Neural progenitor cell (in vitro differentiated cells): ENCODE data around the gene RBFA. TPM values are rescaled to one million over a fixed set of nuclear protein-coding genes. Genes with fewer than 3 reads are reported as not detected.
A peak's percentile ranks its signal among the peaks of the same experiment; 100 is the strongest.

Source experiments
- DNase-seq: peaks from one replicate; pipeline ENCODE4 v3.0.0-alpha.2; 2016; ENCODE audit warnings: low spot score
- H2AFZ ChIP-seq: fragments of 200-600 bp; sonication (generic); replicated peaks from 2 replicates; pipeline ENCODE4 v1.6.1; 2016; ENCODE audit warnings: antibody characterized with exemption
- H3F3A ChIP-seq: fragments of 200-600 bp; sonication (generic); 2 replicates; pipeline ENCODE4 v1.6.1; 2016; ENCODE audit warnings: antibody characterized with exemption, low read depth
- H3K27ac ChIP-seq: fragments of 200-600 bp; sonication (generic); 2 replicates; pipeline ENCODE4 v1.5.1; 2016; ENCODE audit warnings: mild to moderate bottlenecking
- H3K27me3 ChIP-seq: fragments of 200-600 bp; sonication (generic); 2 replicates; pipeline ENCODE4 v1.6.1; 2016; ENCODE audit warnings: mild to moderate bottlenecking, moderate library complexity
- H3K36me3 ChIP-seq: fragments of 200-600 bp; sonication (generic); 2 replicates; pipeline ENCODE4 v1.5.1; 2016
- H3K4me1 ChIP-seq: fragments of 200-600 bp; sonication (generic); 2 replicates; pipeline ENCODE4 v1.6.1; 2016; ENCODE audit warnings: mixed run types
- H3K4me2 ChIP-seq: fragments of 200-600 bp; sonication (generic); 2 replicates; pipeline ENCODE4 v1.6.1; 2016
- H3K4me3 ChIP-seq: fragments of 200-600 bp; sonication (generic); 2 replicates; pipeline ENCODE4 v1.5.1; 2016
- H3K79me2 ChIP-seq: fragments of 200-600 bp; sonication (generic); 2 replicates; pipeline ENCODE4 v1.6.1; 2016; ENCODE audit warnings: low read depth
- H3K9ac ChIP-seq: fragments of 200-600 bp; sonication (generic); 2 replicates; pipeline ENCODE4 v1.6.1; 2016
- H3K9me3 ChIP-seq: fragments of 200-600 bp; sonication (generic); 2 replicates; pipeline ENCODE4 v1.5.1; 2016; ENCODE audit warnings: low read depth
- H4K20me1 ChIP-seq: fragments of 200-600 bp; sonication (generic); 2 replicates; pipeline ENCODE4 v1.6.1; 2016; ENCODE audit warnings: low read depth
- H3K27ac Mint-ChIP-seq: 3 replicates; pipeline ENCODE4 v1.8.0; 2021; ENCODE audit warnings: mixed read lengths
- H3K27me3 Mint-ChIP-seq: 2 replicates; pipeline ENCODE4 v1.8.0; 2022; ENCODE audit warnings: low read depth, mild to moderate bottlenecking, inconsistent platforms, moderate library complexity, mixed read lengths; ENCODE audit not compliant: insufficient read depth
- H3K36me3 Mint-ChIP-seq: 3 replicates; pipeline ENCODE4 v1.8.0; 2021; ENCODE audit warnings: mixed read lengths
- H3K4me1 Mint-ChIP-seq: 3 replicates; pipeline ENCODE4 v1.8.0; 2021; ENCODE audit warnings: mixed read lengths
- H3K4me3 Mint-ChIP-seq: 3 replicates; pipeline ENCODE4 v1.8.0; 2021; ENCODE audit warnings: mild to moderate bottlenecking, moderate library complexity, mixed read lengths
- H3K9me3 Mint-ChIP-seq: 3 replicates; pipeline ENCODE4 v1.8.0; 2020; ENCODE audit warnings: mixed read lengths
- EZH2 ChIP-seq: fragments of 200-600 bp; sonication (generic); IDR thresholded peaks from 2 replicates; pipeline ENCODE4 v1.6.1; 2017; ENCODE audit warnings: antibody characterized with exemption, mild to moderate bottlenecking, moderate library complexity
- EZH2phosphoT487 ChIP-seq: fragments of 200-600 bp; sonication (generic); IDR thresholded peaks from 2 replicates; pipeline ENCODE4 v1.6.1; 2017; ENCODE audit warnings: antibody characterized with exemption
- total RNA-seq: library from RNA; depleted of rRNA; stranded (reverse); fragments of >200 nt; gene quantifications from 2 replicates; pipeline ENCODE4 v1.2.3, GENCODE V29; 2015; ENCODE audit warnings: low replicate concordance
- TF ChIP-seq, protein P1 (sequence below): fragments of 200-600 bp; sonication (generic); IDR thresholded peaks from 2 replicates; pipeline ENCODE4 v1.5.1; 2017; ENCODE audit warnings: antibody characterized with exemption, mild to moderate bottlenecking

The RBFA gene
- total RNA-seq, 1 donor from 2014 or later: 22.9 TPM

DNA sequence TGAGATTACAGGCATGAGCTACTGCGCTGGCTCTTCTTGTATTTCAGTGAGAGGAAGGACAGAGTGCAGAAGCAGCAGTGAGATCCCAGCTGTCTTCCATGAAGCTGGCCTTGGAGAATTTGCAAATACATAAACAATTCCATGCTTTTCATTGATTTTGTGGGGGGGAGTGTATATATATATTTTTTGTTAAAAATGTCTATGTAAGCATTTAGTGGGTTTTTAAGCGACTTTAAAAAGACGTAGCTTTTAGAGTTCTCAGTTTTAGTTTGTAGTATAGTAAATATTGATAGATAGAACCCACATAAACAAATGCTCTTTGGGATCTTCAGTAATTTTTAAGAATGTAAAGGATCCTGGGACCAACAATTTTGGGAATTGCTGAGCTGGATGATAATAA is 6.3 kb downstream of the RBFA start:
- H3K27ac Mint-ChIP-seq: peak overlapping the region; percentile 57
- H3K4me1 Mint-ChIP-seq: peaks cover 7% of the 10 kb centered on the region
- DNase-seq: no peak

DNA sequence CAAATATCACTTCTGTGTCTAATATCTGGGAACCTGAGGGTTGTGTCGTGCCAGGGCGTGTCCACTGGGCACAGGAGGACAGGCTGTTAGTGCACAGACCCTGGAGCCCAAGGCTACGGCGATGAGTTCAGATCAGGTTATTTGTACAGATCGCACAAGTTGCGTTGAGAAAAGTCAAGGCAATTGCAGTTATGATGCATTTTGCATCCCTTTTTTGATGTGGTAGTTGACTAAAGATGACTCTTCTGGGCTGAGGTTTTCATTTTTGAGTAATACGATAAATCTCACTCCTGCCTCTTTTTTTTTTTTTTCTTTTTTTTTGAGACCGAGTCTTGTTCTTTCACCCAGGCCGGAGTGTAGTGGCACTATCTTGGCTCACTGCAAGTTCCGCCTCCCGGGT is 7.2 kb downstream of the RBFA start:
- H3K4me2 ChIP-seq: no peak overlapping the region
- no peak overlapping the region for H3K9ac ChIP-seq
- Mint-ChIP-seq H3K27me3 (peaks cover 5% of the 10 kb centered on the region), H3K9me3 (no peaks in the 10 kb centered on the region), H3K4me3 (no peak overlapping the region), H3K27ac (no peak overlapping the region), H3K4me1 (peaks cover 3% of the 10 kb centered on the region), H3K36me3 (peaks cover 33% of the 10 kb centered on the region)
- H3F3A ChIP-seq: no peaks in the 10 kb centered on the region
- no peak overlapping the region for H3K27ac ChIP-seq
- TF ChIP-seq EZH2phosphoT487 (no peak), EZH2 (no peak)
- TF ChIP-seq, protein P1, sequence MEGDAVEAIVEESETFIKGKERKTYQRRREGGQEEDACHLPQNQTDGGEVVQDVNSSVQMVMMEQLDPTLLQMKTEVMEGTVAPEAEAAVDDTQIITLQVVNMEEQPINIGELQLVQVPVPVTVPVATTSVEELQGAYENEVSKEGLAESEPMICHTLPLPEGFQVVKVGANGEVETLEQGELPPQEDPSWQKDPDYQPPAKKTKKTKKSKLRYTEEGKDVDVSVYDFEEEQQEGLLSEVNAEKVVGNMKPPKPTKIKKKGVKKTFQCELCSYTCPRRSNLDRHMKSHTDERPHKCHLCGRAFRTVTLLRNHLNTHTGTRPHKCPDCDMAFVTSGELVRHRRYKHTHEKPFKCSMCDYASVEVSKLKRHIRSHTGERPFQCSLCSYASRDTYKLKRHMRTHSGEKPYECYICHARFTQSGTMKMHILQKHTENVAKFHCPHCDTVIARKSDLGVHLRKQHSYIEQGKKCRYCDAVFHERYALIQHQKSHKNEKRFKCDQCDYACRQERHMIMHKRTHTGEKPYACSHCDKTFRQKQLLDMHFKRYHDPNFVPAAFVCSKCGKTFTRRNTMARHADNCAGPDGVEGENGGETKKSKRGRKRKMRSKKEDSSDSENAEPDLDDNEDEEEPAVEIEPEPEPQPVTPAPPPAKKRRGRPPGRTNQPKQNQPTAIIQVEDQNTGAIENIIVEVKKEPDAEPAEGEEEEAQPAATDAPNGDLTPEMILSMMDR: no peak
- H4K20me1 ChIP-seq: peaks cover 2% of the 10 kb centered on the region
- no peaks in the 10 kb centered on the region for H3K4me1 ChIP-seq
- H3K9me3 ChIP-seq: no peaks in the 10 kb centered on the region
- peaks cover 10% of the 10 kb centered on the region for H3K79me2 ChIP-seq
- H3K4me3 ChIP-seq: no peak overlapping the region
- no peaks in the 10 kb centered on the region for H3K36me3 ChIP-seq
- no peak for DNase-seq
- no peaks in the 10 kb centered on the region for H3K27me3 ChIP-seq
- H2AFZ ChIP-seq: no peak overlapping the region

More for the DNA sequence above, 6.3 kb downstream of the RBFA start:
- Histone ChIP-seq H3K27me3 (no peaks in the 10 kb centered on the region), H3K27ac (no peak overlapping the region), H3K4me2 (no peak overlapping the region), H2AFZ (no peak overlapping the region), H3K4me3 (no peak overlapping the region), H3K4me1 (no peaks in the 10 kb centered on the region), H4K20me1 (peaks cover 11% of the 10 kb centered on the region), H3K9ac (no peak overlapping the region), H3K9me3 (no peaks in the 10 kb centered on the region), H3K36me3 (no peaks in the 10 kb centered on the region), H3F3A (no peaks in the 10 kb centered on the region), H3K79me2 (peaks cover 19% of the 10 kb centered on the region)
- H3K9me3 Mint-ChIP-seq: no peaks in the 10 kb centered on the region
- TF ChIP-seq, protein P1: no peak
- no peak for TF ChIP-seq EZH2
- TF ChIP-seq EZH2phosphoT487: no peak
- H3K36me3 Mint-ChIP-seq: peaks cover 31% of the 10 kb centered on the region
- peaks cover 5% of the 10 kb centered on the region for H3K27me3 Mint-ChIP-seq
- H3K4me3 Mint-ChIP-seq: no peak overlapping the region

DNA sequence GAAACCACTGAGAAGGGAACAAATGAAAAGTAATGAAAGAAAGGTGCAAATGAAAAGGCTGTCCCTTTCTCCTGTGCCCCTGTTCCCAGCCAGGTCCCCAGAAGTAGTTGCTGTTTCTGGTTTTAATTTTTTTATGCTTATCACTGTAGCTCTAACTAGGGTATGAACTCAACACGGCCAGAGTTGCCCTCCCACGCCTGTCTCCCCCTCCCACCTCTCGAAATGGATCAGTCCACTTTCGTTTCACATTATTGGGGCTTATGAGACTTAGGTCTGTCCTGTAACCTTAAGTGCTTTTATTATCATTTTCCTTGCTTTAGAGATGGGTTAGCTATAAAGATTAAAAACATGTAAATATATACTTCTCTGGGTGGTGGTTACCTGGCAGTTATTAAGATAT is 8.6 kb downstream of the RBFA start:
- Histone ChIP-seq H3K4me3 (no peak overlapping the region), H3K9me3 (no peaks in the 10 kb centered on the region), H2AFZ (no peak overlapping the region), H4K20me1 (no peaks in the 10 kb centered on the region), H3K79me2 (no peaks in the 10 kb centered on the region), H3K27ac (no peak overlapping the region), H3F3A (no peaks in the 10 kb centered on the region), H3K4me1 (no peaks in the 10 kb centered on the region), H3K4me2 (no peak overlapping the region), H3K36me3 (no peaks in the 10 kb centered on the region), H3K27me3 (no peaks in the 10 kb centered on the region), H3K9ac (no peak overlapping the region)
- no peak for TF ChIP-seq EZH2
- TF ChIP-seq, protein P1: no peak
- TF ChIP-seq EZH2phosphoT487: no peak
- no peak for DNase-seq
- Mint-ChIP-seq H3K27me3 (peaks cover 5% of the 10 kb centered on the region), H3K36me3 (peaks cover 40% of the 10 kb centered on the region), H3K4me3 (no peak overlapping the region), H3K9me3 (no peaks in the 10 kb centered on the region), H3K27ac (no peak overlapping the region), H3K4me1 (peaks cover 3% of the 10 kb centered on the region)

DNA sequence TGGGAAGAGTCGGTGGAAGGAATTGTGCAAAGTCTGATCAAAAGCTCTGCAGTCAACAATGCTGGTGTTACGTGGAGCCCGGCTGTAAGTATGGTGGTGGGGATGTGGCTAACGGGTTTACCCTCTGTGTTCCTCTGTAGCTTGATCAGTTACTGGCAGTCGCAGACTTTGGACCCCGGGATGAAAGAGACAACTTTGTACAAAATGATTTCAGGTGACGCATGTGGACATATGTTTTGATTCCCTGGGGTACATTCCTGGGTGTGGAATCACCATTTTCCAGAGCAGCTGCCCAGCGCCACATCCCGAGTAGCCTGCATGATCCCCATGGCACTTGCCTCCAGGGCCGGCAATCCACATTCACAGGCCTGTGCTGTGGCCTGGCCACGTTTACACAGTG is 9.8 kb downstream of the RBFA start:
- no peak for TF ChIP-seq EZH2
- no peak overlapping the region for H3K4me3 ChIP-seq
- no peak overlapping the region for H3K4me2 ChIP-seq
- Mint-ChIP-seq H3K4me1 (no peaks in the 10 kb centered on the region), H3K36me3 (peaks cover 40% of the 10 kb centered on the region), H3K4me3 (no peak overlapping the region), H3K27ac (no peak overlapping the region), H3K27me3 (peaks cover 5% of the 10 kb centered on the region), H3K9me3 (peaks cover 3% of the 10 kb centered on the region)
- H3K79me2 ChIP-seq: no peaks in the 10 kb centered on the region
- H2AFZ ChIP-seq: no peak overlapping the region
- no peak for DNase-seq
- H3K27me3 ChIP-seq: no peaks in the 10 kb centered on the region
- H3K9me3 ChIP-seq: no peaks in the 10 kb centered on the region
- no peaks in the 10 kb centered on the region for H3K36me3 ChIP-seq
- H3K27ac ChIP-seq: no peak overlapping the region
- H3K9ac ChIP-seq: no peak overlapping the region
- H3K4me1 ChIP-seq: no peaks in the 10 kb centered on the region
- no peaks in the 10 kb centered on the region for H4K20me1 ChIP-seq
- no peaks in the 10 kb centered on the region for H3F3A ChIP-seq
